HepG2 (cell line): ENCODE measurements around the gene STX8. TPM values are rescaled to one million over a fixed set of nuclear protein-coding genes. Genes with fewer than 3 reads are reported as not detected.

Source experiments
- ATAC-seq: fragments of 200-7000 bp; cut with Tn5 transposase; 3 replicates; pipeline ENCODE4 v1.9.1; 2020; ENCODE audit warnings: mild to moderate bottlenecking, moderate library complexity
- BruUV-seq: library from RNA; stranded (reverse); fragments of 400-500 nt; replicated peaks from 2 replicates; lab custom pipeline; 2021; lab: Mats Ljungman, UMichigan
- CTCF ChIA-PET: fragments of 300-600 bp; formaldehyde crosslinking; extraction: SDS; loops from one replicate; lab custom pipeline; 2021; ENCODE audit warnings: low total read pairs, inconsistent platforms, low intra/inter-chr PET ratio; lab: Yijun Ruan, JAX
- POLR2A ChIA-PET: fragments of 350-600 bp; sonication (Branson Sonifier 250); formaldehyde crosslinking; loops from one replicate; lab custom pipeline; 2020; ENCODE audit warnings: antibody characterized with exemption, inconsistent platforms; lab: Yijun Ruan, JAX
- DNase-seq: peaks from one replicate; pipeline ENCODE4 v3.0.0-alpha.2; 2015; ENCODE audit warnings: low spot score
- FAIRE-seq: peaks from 3 replicates; lab custom pipeline; 2011; peaks lifted over from hg19 to GRCh38; lab: Jason Lieb, UNC
- H2AFZ ChIP-seq: one replicate; pipeline ENCODE4 v1.6.1; 2011; ENCODE audit warnings: low read length, inconsistent platforms
- H3K27ac ChIP-seq: fragments of 300-600 bp; 3 replicates; pipeline ENCODE4 v1.8.0; 2011; ENCODE audit warnings: mixed run types, mild to moderate bottlenecking, mixed read lengths, low read length, inconsistent platforms; ENCODE audit not compliant: insufficient read depth; ENCODE audit errors: extremely low read length
- H3K27me3 ChIP-seq, 2 experiments: fragments of 200-600 bp in 1 of 2; 2 replicates in 1 of 2; 3 replicates in 1 of 2; pipeline versions ENCODE4 v1.6.0 to v1.8.0; 2011; ENCODE audit warnings: low read length in 2 of 2, mild to moderate bottlenecking in 2 of 2, moderate library complexity in 2 of 2, inconsistent platforms in 1 of 2; ENCODE audit not compliant: insufficient read depth in 2 of 2, control insufficient read depth in 1 of 2
- H3K36me3 ChIP-seq, 2 experiments: fragments of 200-600 bp in 1 of 2; replicated peaks in 1 of 2; 2 replicates in 1 of 2; 3 replicates in 1 of 2; pipeline versions ENCODE4 v1.5.1 to v1.8.0; 2011; ENCODE audit warnings: low read length in 2 of 2, inconsistent platforms in 1 of 2; ENCODE audit not compliant: insufficient read depth in 2 of 2, control insufficient read depth in 1 of 2
- H3K4me1 ChIP-seq: 2 replicates; pipeline ENCODE4 v1.5.1; 2012; ENCODE audit warnings: low read length, inconsistent platforms; ENCODE audit not compliant: insufficient read depth
- H3K4me2 ChIP-seq: 2 replicates; pipeline ENCODE4 v1.6.0; 2011; ENCODE audit warnings: low read depth, low read length, inconsistent platforms
- H3K4me3 ChIP-seq, 3 experiments: fragments of 200-600 bp in 1 of 3; sonication (generic), shearing (Covaris generic) in 1 of 3; replicated peaks in 1 of 3; 2 replicates each; pipeline ENCODE4 v1.5.1; 2011 to 2016; ENCODE audit warnings: low read length in 3 of 3, inconsistent platforms in 2 of 3, low read depth in 2 of 3, mild to moderate bottlenecking in 2 of 3, control low read depth in 1 of 3, mixed read lengths in 1 of 3; ENCODE audit not compliant: insufficient read depth in 1 of 3
- H3K79me2 ChIP-seq: one replicate; pipeline ENCODE4 v1.6.1; 2011; ENCODE audit warnings: low read length, inconsistent platforms; ENCODE audit not compliant: insufficient read depth
- H3K9ac ChIP-seq: 2 replicates; pipeline ENCODE4 v1.6.0; 2011; ENCODE audit warnings: mild to moderate bottlenecking, low read depth, low read length, inconsistent platforms; ENCODE audit not compliant: insufficient read depth
- H3K9me3 ChIP-seq: 2 replicates; pipeline ENCODE4 v1.5.1; 2012; ENCODE audit warnings: mild to moderate bottlenecking, low read length
- H4K20me1 ChIP-seq: 2 replicates; pipeline ENCODE4 v1.6.0; 2011; ENCODE audit warnings: inconsistent platforms, mild to moderate bottlenecking, low read length, moderate library complexity; ENCODE audit not compliant: insufficient read depth
- BCL6 ChIP-seq: IDR thresholded peaks from 2 replicates; pipeline ENCODE4 v1.6.1; 2016; ENCODE audit warnings: missing genetic modification reagents, missing compliant biosample characterization
- CCAR2 ChIP-seq: fragments of 200-400 bp; formaldehyde crosslinking; optimal IDR thresholded peaks from 2 replicates; pipeline ENCODE3; 2018; ENCODE audit warnings: low read depth, mild to moderate bottlenecking, low read length, moderate library complexity
- MAFG ChIP-seq: sonication (generic); formaldehyde crosslinking; IDR thresholded peaks from 2 replicates; pipeline ENCODE4 v1.5.1; 2020; ENCODE audit warnings: mild to moderate bottlenecking, missing genetic modification reagents
- PHF20 ChIP-seq: sonication (generic); formaldehyde crosslinking; IDR thresholded peaks from 2 replicates; pipeline ENCODE4 v1.5.0; 2020; ENCODE audit warnings: mild to moderate bottlenecking, missing genetic modification reagents
- XRCC5 ChIP-seq: fragments of 200-400 bp; formaldehyde crosslinking; optimal IDR thresholded peaks from 2 replicates; pipeline ENCODE3; 2017; ENCODE audit warnings: mild to moderate bottlenecking, low read length
- ZNF138 ChIP-seq: sonication (generic); formaldehyde crosslinking; IDR thresholded peaks from 2 replicates; pipeline ENCODE4 v1.5.0; 2020; ENCODE audit warnings: mild to moderate bottlenecking, low read depth, missing genetic modification reagents
- ZNF446 ChIP-seq: sonication (generic); formaldehyde crosslinking; IDR thresholded peaks from 2 replicates; pipeline ENCODE4 v1.5.0; 2020; ENCODE audit warnings: mild to moderate bottlenecking, missing genetic modification reagents
- ZNF549 ChIP-seq: sonication (generic); formaldehyde crosslinking; IDR thresholded peaks from 2 replicates; pipeline ENCODE4 v1.5.0; 2020; ENCODE audit warnings: missing genetic modification reagents
- ZNF746 ChIP-seq: sonication (generic); formaldehyde crosslinking; IDR thresholded peaks from 2 replicates; pipeline ENCODE4 v1.8.0; 2022; ENCODE audit warnings: mild to moderate bottlenecking, missing genetic modification reagents
- whole genome bisulfite sequencing: methylation state at CpG from one replicate; pipeline ENCODE4 v1.1.6; 2017; ENCODE audit warnings: low lambda C conversion rate; 5-methylcytosine and 5-hydroxymethylcytosine counted together
- in situ Hi-C: cut with HindIII; loops from 2 replicates; pipeline ENCODE4 v1.10.0; 2017; ENCODE audit warnings: low pct_unique_long_range_greater_than_20kb; ENCODE audit not compliant: extremely low pct_ligation_motif_present
- intact Hi-C: fragments of 100-400 bp; cut with micrococcal nuclease; formaldehyde crosslinking; loops from one replicate; pipeline ENCODE4 v1.10.0; 2022; ENCODE audit not compliant: unreplicated experiment
- polyA plus RNA-seq, 8 experiments: library from polyadenylated mRNA; depleted of rRNA in 3 of 8; stranded (reverse) in 7 of 8; unstranded in 1 of 8; fragments of >200 nt; fragmentation: Illumina TruSeq in 4 of 8; extraction: Trizol in 4 of 8; gene quantifications; 2 replicates each; pipeline versions ENCODE4 v1.2.1 to v1.2.3, GENCODE V29; 2011 to 2016; ENCODE audit warnings: low read depth in 4 of 8, missing spikeins in 1 of 8, mixed read lengths in 1 of 8; ENCODE audit not compliant: insufficient read depth in 1 of 8
- total RNA-seq, 5 experiments: library from RNA; depleted of rRNA; stranded (reverse); fragments of >200 nt; fragmentation: Illumina TruSeq; extraction: Trizol; gene quantifications; 2 replicates each; pipeline ENCODE4 v1.2.3, GENCODE V29; 2016; ENCODE audit warnings: low read depth in 1 of 5
- TF ChIP-seq, protein P1 (sequence below): sonication (generic); formaldehyde crosslinking; IDR thresholded peaks from 2 replicates; pipeline ENCODE4 v1.5.0; 2020; ENCODE audit warnings: missing genetic modification reagents, mild to moderate bottlenecking, borderline replicate concordance
- TF ChIP-seq, protein P2 (sequence below): sonication (generic); formaldehyde crosslinking; IDR thresholded peaks from 2 replicates; pipeline ENCODE4 v1.8.1; 2023; ENCODE audit warnings: missing genetic modification reagents, inconsistent platforms, borderline replicate concordance

STX8 gene
- total and polyA plus RNA-seq, 2 of the 13 experiments (the other 11 are each of a cell fraction or from before 2014, with no cell fraction given), result 36.4 to 53.6 TPM

- in situ Hi-C loops, result no loop called here
These were observed 342.4 kb downstream of the STX8 start for GRCh38 chr17:9233271-9233599.

More at GRCh38 chr17:9233271-9233599, 342.4 kb downstream of the STX8 start:
- intact Hi-C loops, result no loop called here
- Histone ChIP-seq H4K20me1 (no peaks in the 10 kb centered on the region), H3K27me3 (peaks cover 3 to 59% of the 10 kb centered on the region in 2 experiments; a peak in 4 of 5 replicates), H3K79me2 (no peaks in the 10 kb centered on the region), H2AFZ (no peak overlapping the region), H3K4me2 (no peak overlapping the region), H3K4me3 (no peak overlapping the region), H3K9me3 (no peaks in the 10 kb centered on the region), H3K36me3 (no peaks in the 10 kb centered on the region), H3K9ac (no peak overlapping the region), H3K4me1 (peaks cover 18% of the 10 kb centered on the region), H3K27ac (no peak overlapping the region)
- no peak for DNase-seq
- no peak for ATAC-seq
- no TSS peak for BruUV-seq
- WGBS, result 10% methylated on average over 2 of the region's 9 CpGs
- no peak for TF ChIP-seq XRCC5
- TF ChIP-seq, protein P1, sequence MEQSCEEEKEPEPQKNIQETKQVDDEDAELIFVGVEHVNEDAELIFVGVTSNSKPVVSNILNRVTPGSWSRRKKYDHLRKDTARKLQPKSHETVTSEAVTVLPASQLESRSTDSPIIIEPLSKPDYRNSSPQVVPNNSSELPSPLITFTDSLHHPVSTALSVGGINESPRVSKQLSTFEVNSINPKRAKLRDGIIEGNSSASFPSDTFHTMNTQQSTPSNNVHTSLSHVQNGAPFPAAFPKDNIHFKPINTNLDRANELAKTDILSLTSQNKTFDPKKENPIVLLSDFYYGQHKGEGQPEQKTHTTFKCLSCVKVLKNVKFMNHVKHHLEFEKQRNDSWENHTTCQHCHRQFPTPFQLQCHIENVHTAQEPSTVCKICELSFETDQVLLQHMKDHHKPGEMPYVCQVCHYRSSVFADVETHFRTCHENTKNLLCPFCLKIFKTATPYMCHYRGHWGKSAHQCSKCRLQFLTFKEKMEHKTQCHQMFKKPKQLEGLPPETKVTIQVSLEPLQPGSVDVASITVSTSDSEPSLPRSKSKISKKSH (CRISPR knock-in tag), result no peak
- no peak for TF ChIP-seq CCAR2
- TF ChIP-seq ZNF746 (CRISPR knock-in tag), result no peak
- TF ChIP-seq ZNF446, result no peak
- TF ChIP-seq BCL6, result no peak
- no peak for TF ChIP-seq MAFG (CRISPR knock-in tag)
- no peak for TF ChIP-seq ZNF549 (CRISPR knock-in tag)
- TF ChIP-seq, protein P2, sequence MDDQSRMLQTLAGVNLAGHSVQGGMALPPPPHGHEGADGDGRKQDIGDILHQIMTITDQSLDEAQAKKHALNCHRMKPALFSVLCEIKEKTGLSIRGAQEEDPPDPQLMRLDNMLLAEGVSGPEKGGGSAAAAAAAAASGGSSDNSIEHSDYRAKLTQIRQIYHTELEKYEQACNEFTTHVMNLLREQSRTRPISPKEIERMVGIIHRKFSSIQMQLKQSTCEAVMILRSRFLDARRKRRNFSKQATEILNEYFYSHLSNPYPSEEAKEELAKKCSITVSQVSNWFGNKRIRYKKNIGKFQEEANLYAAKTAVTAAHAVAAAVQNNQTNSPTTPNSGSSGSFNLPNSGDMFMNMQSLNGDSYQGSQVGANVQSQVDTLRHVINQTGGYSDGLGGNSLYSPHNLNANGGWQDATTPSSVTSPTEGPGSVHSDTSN (CRISPR knock-in tag), result no peak
- TF ChIP-seq PHF20, result no peak
- no peak for TF ChIP-seq ZNF138 (CRISPR knock-in tag)
- ChIA-PET POLR2A (no interaction called here), CTCF (no interaction called here)
- no peak for FAIRE-seq
